H1 (cell line): Measurements from ENCODE around the gene CHD8. TPM values are rescaled to one million over a fixed set of nuclear protein-coding genes. Genes with fewer than 3 reads are reported as not detected.
A peak's percentile ranks its signal among the peaks of the same experiment; 100 is the strongest.

Experiments used
- CTCF ChIA-PET: fragments of 300-600 bp; sonication (Branson Sonifier 250); formaldehyde crosslinking; loops from one replicate; lab custom pipeline; 2021; ENCODE audit not compliant: partially characterized antibody; lab: Charles Lee
- POLR2A ChIA-PET: fragments of 300-600 bp; sonication (Branson Sonifier 250); formaldehyde crosslinking; loops from one replicate; lab custom pipeline; 2021; ENCODE audit warnings: inconsistent platforms; ENCODE audit not compliant: partially characterized antibody; lab: Charles Lee
- DNase-seq, 2 experiments: peaks; one replicate each; pipeline versions ENCODE4 v3.0.0 to v3.0.0-alpha.2; 2010 to 2022; ENCODE audit warnings: low spot score in 2 of 2, low read depth in 1 of 2, mixed read lengths in 1 of 2
- FAIRE-seq: peaks from 2 replicates; lab custom pipeline; 2011; peaks lifted over from hg19 to GRCh38; lab: Jason Lieb, UNC
- H2AFZ ChIP-seq: 2 replicates; pipeline ENCODE4 v1.8.1; 2012; ENCODE audit warnings: low read length, inconsistent platforms
- H2AK5ac ChIP-seq: 2 replicates; pipeline ENCODE4 v1.6.1; 2013; ENCODE audit warnings: low read depth, low read length
- H2BK120ac ChIP-seq: replicated peaks from 2 replicates; pipeline ENCODE3; 2013; ENCODE audit warnings: low read depth, low read length, inconsistent platforms
- H2BK12ac ChIP-seq: 2 replicates; pipeline ENCODE4 v1.6.1; 2013; ENCODE audit warnings: low read depth, low read length
- H2BK15ac ChIP-seq: 2 replicates; pipeline ENCODE4 v1.6.1; 2013; ENCODE audit warnings: low read length
- H2BK20ac ChIP-seq: 2 replicates; pipeline ENCODE4 v1.6.1; 2013; ENCODE audit warnings: low read length
- H2BK5ac ChIP-seq: 2 replicates; pipeline ENCODE4 v1.6.1; 2013; ENCODE audit warnings: low read depth, low read length
- H3K14ac ChIP-seq: 2 replicates; pipeline ENCODE4 v1.6.1; 2013; ENCODE audit warnings: inconsistent platforms; ENCODE audit not compliant: insufficient read length
- H3K18ac ChIP-seq: 2 replicates; pipeline ENCODE4 v1.6.1; 2013; ENCODE audit warnings: low read length; ENCODE audit errors: extremely low read depth
- H3K23ac ChIP-seq: 2 replicates; pipeline ENCODE4 v1.6.1; 2013; ENCODE audit warnings: inconsistent platforms; ENCODE audit not compliant: insufficient read length
- H3K23me2 ChIP-seq: 2 replicates; pipeline ENCODE4 v1.6.1; 2013; ENCODE audit warnings: low read depth, low read length
- H3K27ac ChIP-seq: 2 replicates; pipeline ENCODE4 v1.6.1; 2011; ENCODE audit warnings: low read depth, low read length, inconsistent platforms
- H3K27me3 ChIP-seq, 4 experiments: replicated peaks in 1 of 4; 1 replicate in 1 of 4; 2 replicates in 3 of 4; pipeline versions ENCODE4 v1.6.1 to v1.8.1; 2011 to 2013; ENCODE audit warnings: low read length in 3 of 4, mild to moderate bottlenecking in 3 of 4, inconsistent platforms in 2 of 4, mixed read lengths in 2 of 4, moderate library complexity in 1 of 4; ENCODE audit not compliant: control insufficient read depth in 3 of 4, insufficient read depth in 3 of 4; ENCODE audit errors: extremely low read depth in 1 of 4
- H3K36me3 ChIP-seq, 4 experiments: 2 replicates each; pipeline versions ENCODE4 v1.6.1 to v1.8.1; 2011 to 2013; ENCODE audit warnings: mild to moderate bottlenecking in 4 of 4, low read length in 3 of 4, moderate library complexity in 2 of 4, control low read depth in 1 of 4, inconsistent platforms in 1 of 4; ENCODE audit not compliant: insufficient read depth in 4 of 4, control insufficient read depth in 2 of 4
- H3K4ac ChIP-seq: replicated peaks from 2 replicates; pipeline ENCODE3; 2013; ENCODE audit warnings: low read length, low read depth, mixed read lengths, inconsistent platforms; ENCODE audit not compliant: insufficient read length
- H3K4me1 ChIP-seq, 4 experiments: replicated peaks in 1 of 4; 1 replicate in 1 of 4; 2 replicates in 3 of 4; pipeline versions ENCODE4 v1.6.1 to v1.8.1; 2011 to 2013; ENCODE audit warnings: low read length in 3 of 4, inconsistent platforms in 2 of 4, mixed read lengths in 1 of 4; ENCODE audit not compliant: insufficient read depth in 4 of 4, control insufficient read depth in 3 of 4
- H3K4me2 ChIP-seq, 2 experiments: 2 replicates each; pipeline versions ENCODE4 v1.6.1 to v1.8.1; 2011 to 2013; ENCODE audit warnings: low read depth in 2 of 2, low read length in 2 of 2, control low read depth in 1 of 2, inconsistent platforms in 1 of 2, mild to moderate bottlenecking in 1 of 2; ENCODE audit not compliant: insufficient read depth in 1 of 2
- H3K4me3 ChIP-seq, 4 experiments: fragments of 200-600, 300-600 bp in 1 of 4; sonication (generic), shearing (Covaris generic), sonication (Bioruptor Twin) in 1 of 4; 2 replicates each; pipeline versions ENCODE4 v1.5.1 to v1.8.1; 2011 to 2016; ENCODE audit warnings: low read length in 4 of 4, low read depth in 3 of 4, control low read depth in 2 of 4, inconsistent platforms in 2 of 4, mild to moderate bottlenecking in 2 of 4, mixed read lengths in 1 of 4, moderate library complexity in 1 of 4; ENCODE audit not compliant: insufficient read depth in 2 of 4; ENCODE audit errors: extremely low read depth in 1 of 4
- H3K56ac ChIP-seq: replicated peaks from 2 replicates; pipeline ENCODE3; 2013; ENCODE audit warnings: low read depth, mild to moderate bottlenecking, mixed read lengths, low read length, inconsistent platforms; ENCODE audit not compliant: insufficient read length
- H3K79me1 ChIP-seq: 2 replicates; pipeline ENCODE4 v1.6.1; 2013; ENCODE audit warnings: low read depth, low read length, control low read depth
- H3K79me2 ChIP-seq, 2 experiments: 2 replicates each; pipeline versions ENCODE4 v1.6.1 to v1.8.1; 2012 to 2013; ENCODE audit warnings: low read length in 2 of 2, mild to moderate bottlenecking in 2 of 2, inconsistent platforms in 1 of 2; ENCODE audit not compliant: insufficient read depth in 2 of 2, control insufficient read depth in 1 of 2
- H3K9ac ChIP-seq, 4 experiments: replicated peaks in 1 of 4; 1 replicate in 1 of 4; 2 replicates in 3 of 4; pipeline versions ENCODE4 v1.6.1 to v1.8.1; 2011 to 2013; ENCODE audit warnings: low read depth in 3 of 4, low read length in 3 of 4, control low read depth in 2 of 4, mild to moderate bottlenecking in 2 of 4, moderate library complexity in 2 of 4, inconsistent platforms in 1 of 4; ENCODE audit errors: extremely low read depth in 1 of 4
- H3K9me3 ChIP-seq, 2 experiments: 2 replicates each; pipeline versions ENCODE4 v1.6.1 to v1.8.1; 2012 to 2013; ENCODE audit warnings: mild to moderate bottlenecking in 2 of 2, moderate library complexity in 2 of 2, control low read depth in 1 of 2, inconsistent platforms in 1 of 2, low read depth in 1 of 2, low read length in 1 of 2, mixed read lengths in 1 of 2; ENCODE audit not compliant: insufficient read depth in 2 of 2
- H4K20me1 ChIP-seq, 2 experiments: replicated peaks in 1 of 2; 2 replicates each; pipeline versions ENCODE3 to v1.8.1; 2011 to 2013; ENCODE audit warnings: inconsistent platforms in 2 of 2, low read length in 2 of 2, mild to moderate bottlenecking in 1 of 2; ENCODE audit not compliant: insufficient read depth in 2 of 2, control insufficient read depth in 1 of 2
- H4K5ac ChIP-seq: 2 replicates; pipeline ENCODE4 v1.6.1; 2013; ENCODE audit warnings: low read length, low read depth, mixed read lengths, inconsistent platforms; ENCODE audit not compliant: insufficient read length
- H4K8ac ChIP-seq: 2 replicates; pipeline ENCODE4 v1.8.0; 2013; ENCODE audit warnings: mild to moderate bottlenecking, moderate library complexity, low read length, inconsistent platforms; ENCODE audit not compliant: insufficient read depth; ENCODE audit errors: extremely low read depth
- H4K91ac ChIP-seq: replicated peaks from 2 replicates; pipeline ENCODE3; 2013; ENCODE audit warnings: low read length, mixed read lengths, inconsistent platforms; ENCODE audit not compliant: insufficient read length
- GABPA ChIP-seq: IDR thresholded peaks from 2 replicates; pipeline ENCODE4 v1.6.1; 2011; ENCODE audit warnings: mild to moderate bottlenecking, low read length, moderate library complexity, borderline replicate concordance; ENCODE audit not compliant: insufficient read depth
- KDM1A ChIP-seq: fragments of 200-600, 300-600 bp; sonication (generic); IDR thresholded peaks from 2 replicates; pipeline ENCODE4 v1.7.1; 2016; ENCODE audit warnings: mild to moderate bottlenecking, low read length, borderline replicate concordance
- polyA plus RNA-seq, 7 experiments: library from polyadenylated mRNA; depleted of rRNA in 3 of 7; stranded (reverse) in 5 of 7; unstranded in 2 of 7; fragments of >200 nt in 5 of 7; fragments of 200-250 nt in 2 of 7; gene quantifications; 1 replicate in 5 of 7; 2 replicates in 1 of 7; 4 replicates in 1 of 7; pipeline versions ENCODE4 v1.2.1 to v1.2.3, GENCODE V29; 2011 to 2013; ENCODE audit warnings: missing spikeins in 2 of 7, mixed read lengths in 2 of 7
- total RNA-seq: library from RNA; stranded (reverse); fragmentation: NEBNext Ultra II Directional; extraction: Animal tissue kit (Norgen Biotek cat#: 25700); gene quantifications from 2 replicates; pipeline ENCODE4 v1.2.1, GENCODE V29; 2021

Gene CHD8
- total and polyA plus RNA-seq, 2 of the 8 experiments (the other 6 are each of a cell fraction or from before 2014, with no cell fraction given), result 88.3 to 140 TPM

- no peak overlapping the region for H2BK20ac ChIP-seq
- peaks cover 0 to 3% (median 0%) of the 10 kb centered on the region in 4 experiments; a peak in 1 of 8 replicates for H3K36me3 ChIP-seq
- 0 out of 4 replicates have a peak overlapping the region, but pooled peaks of 1 of the 2 experiments have one; percentile 27 for H3K4me2 ChIP-seq
- peaks cover 8 to 79% of the 10 kb centered on the region in 2 experiments for H3K79me2 ChIP-seq
- H3K14ac ChIP-seq, result no peak overlapping the region
- H2BK15ac ChIP-seq, result no peak overlapping the region
- no peak overlapping the region for H2BK5ac ChIP-seq
- H2BK120ac ChIP-seq, result no peak overlapping the region
- DNase-seq, result no peak
- H3K4me3 ChIP-seq, result no peak overlapping the region
- H3K27ac ChIP-seq, result no peak overlapping the region
- H2BK12ac ChIP-seq, result 0 out of 2 replicates have a peak overlapping the region, but pooled peaks have one; percentile 56
- H4K5ac ChIP-seq, result no peak overlapping the region
- no peak overlapping the region; a peak in 1 of 7 replicates for H3K9ac ChIP-seq
- H4K91ac ChIP-seq, result no peak overlapping the region
- peaks cover 0 to 5% (median 1%) of the 10 kb centered on the region in 4 experiments; a peak in 4 of 7 replicates for H3K4me1 ChIP-seq
- no peak overlapping the region for H3K4ac ChIP-seq
- no peak overlapping the region for H2AFZ ChIP-seq
- no peak overlapping the region for H3K56ac ChIP-seq
- H3K9me3 ChIP-seq, result no peaks in the 10 kb centered on the region
- H3K27me3 ChIP-seq, result no peaks in the 10 kb centered on the region
- no peak overlapping the region for H4K8ac ChIP-seq
- no peak for TF ChIP-seq KDM1A
- TF ChIP-seq GABPA, result no peak
- TF ChIP-seq, all 59 proteins: peak for 0
- no peak for FAIRE-seq
- Histone ChIP-seq H4K20me1 (peaks cover 0 to 3% of the 10 kb centered on the region in 2 experiments), H3K79me1 (peaks cover 6% of the 10 kb centered on the region; the same call in 1 of the 2 replicates), H3K23me2 (peaks cover 4% of the 10 kb centered on the region; the same call in 1 of the 2 replicates), H3K23ac (no peak overlapping the region), H2AK5ac (no peak overlapping the region; the same call in 1 of the 2 replicates), H3K18ac (no peak overlapping the region)
- CTCF ChIA-PET, result interaction anchor here (0.7 kb wide), 1 partner anchor 15 kb away, joined by 3 read pairs; the partner anchor contains the start of gene CHD8
- POLR2A ChIA-PET, result interaction anchor here (0.6 to 1.8 kb wide), 2 partner anchors 10 to 15 kb away, joined by 3 to 10 read pairs; partner anchors contain the start of gene CHD8
Measured at GRCh38 chr14:21440859-21441258, 15.1 kb downstream of the CHD8 start.
